ENCODE data around the gene IL17C.

The IL17C gene

GRCh38 chr16:88653101-88653500 is 14.7 kb downstream of the IL17C start:
- H3K9ac ChIP-seq (ENCODE audit: low read length), result no peak overlapping the region
- no peaks in the 10 kb centered on the region for H3K27me3 ChIP-seq (ENCODE audit: insufficient read depth, low read length)
- peaks cover 64% of the 10 kb centered on the region for H3K36me3 ChIP-seq (ENCODE audit: insufficient read depth, low read length)
- TF ChIP-seq EZH2 (IDR thresholded peaks at IDR 0.05; ENCODE audit: borderline replicate concordance, low read length) (no peak), CTCF (IDR thresholded peaks at IDR 0.05; ENCODE audit: low read length) (no peak)
- H3F3A ChIP-seq (ENCODE audit: insufficient read depth, low read length), result no peaks in the 10 kb centered on the region
- H3K4me2 ChIP-seq (ENCODE audit: low read length), result no peak overlapping the region
- no peaks in the 10 kb centered on the region for H3K9me2 ChIP-seq (ENCODE audit: low read depth, low read length)
- H3K4me3 ChIP-seq (ENCODE audit: low read depth, low read length, poor library complexity, severe bottlenecking), result no peak overlapping the region
- H3K9me3 ChIP-seq (ENCODE audit: low read length), result no peaks in the 10 kb centered on the region
- no peaks in the 10 kb centered on the region for H4K20me1 ChIP-seq (ENCODE audit: insufficient read depth, low read length)
- no peaks in the 10 kb centered on the region for H3K79me2 ChIP-seq (ENCODE audit: insufficient read depth, low read length)
- H3K4me1 ChIP-seq (ENCODE audit: insufficient read depth, low read length, severe bottlenecking), result peaks cover 44% of the 10 kb centered on the region
- H2AFZ ChIP-seq (ENCODE audit: low read length), result no peak overlapping the region
- H3K27ac ChIP-seq (ENCODE audit: low read depth, low read length, poor library complexity, severe bottlenecking), result no peak overlapping the region

GRCh38 chr16:88653596-88654362 is 15.4 kb downstream of the IL17C start:
- Histone ChIP-seq H3K79me2 (ENCODE audit: insufficient read depth, low read length) (no peaks in the 10 kb centered on the region), H3K27ac (ENCODE audit: low read depth, low read length, poor library complexity, severe bottlenecking) (no peak overlapping the region), H3K4me3 (ENCODE audit: low read depth, low read length, poor library complexity, severe bottlenecking) (no peak overlapping the region), H3K4me2 (ENCODE audit: low read length) (no peak overlapping the region), H2AFZ (ENCODE audit: low read length) (no peak overlapping the region), H3K9ac (ENCODE audit: low read length) (no peak overlapping the region), H3K27me3 (ENCODE audit: insufficient read depth, low read length) (no peaks in the 10 kb centered on the region), H3K9me3 (ENCODE audit: low read length) (no peaks in the 10 kb centered on the region), H3K4me1 (ENCODE audit: insufficient read depth, low read length, severe bottlenecking) (peaks cover 41% of the 10 kb centered on the region), H3K9me2 (ENCODE audit: low read depth, low read length) (no peaks in the 10 kb centered on the region), H3F3A (ENCODE audit: insufficient read depth, low read length) (no peaks in the 10 kb centered on the region), H3K36me3 (ENCODE audit: insufficient read depth, low read length) (peaks cover 59% of the 10 kb centered on the region), H4K20me1 (ENCODE audit: insufficient read depth, low read length) (no peaks in the 10 kb centered on the region)
- TF ChIP-seq EZH2 (IDR thresholded peaks at IDR 0.05; ENCODE audit: borderline replicate concordance, low read length), result no peak
- TF ChIP-seq CTCF (IDR thresholded peaks at IDR 0.05; ENCODE audit: low read length), result no peak

- Histone ChIP-seq H3K36me3 (ENCODE audit: insufficient read depth, low read length) (peaks cover 53% of the 10 kb centered on the region), H3F3A (ENCODE audit: insufficient read depth, low read length) (no peaks in the 10 kb centered on the region), H3K4me1 (ENCODE audit: insufficient read depth, low read length, severe bottlenecking) (peaks cover 34% of the 10 kb centered on the region), H3K9me3 (ENCODE audit: low read length) (no peaks in the 10 kb centered on the region), H3K4me3 (ENCODE audit: low read depth, low read length, poor library complexity, severe bottlenecking) (no peak overlapping the region), H3K9me2 (ENCODE audit: low read depth, low read length) (no peaks in the 10 kb centered on the region), H3K27me3 (ENCODE audit: insufficient read depth, low read length) (no peaks in the 10 kb centered on the region), H3K79me2 (ENCODE audit: insufficient read depth, low read length) (no peaks in the 10 kb centered on the region), H2AFZ (ENCODE audit: low read length) (no peak overlapping the region), H3K9ac (ENCODE audit: low read length) (no peak overlapping the region), H3K4me2 (ENCODE audit: low read length) (no peak overlapping the region), H3K27ac (ENCODE audit: low read depth, low read length, poor library complexity, severe bottlenecking) (no peak overlapping the region), H4K20me1 (ENCODE audit: insufficient read depth, low read length) (no peaks in the 10 kb centered on the region)
- TF ChIP-seq EZH2 (IDR thresholded peaks at IDR 0.05; ENCODE audit: borderline replicate concordance, low read length) (no peak), CTCF (IDR thresholded peaks at IDR 0.05; ENCODE audit: low read length) (no peak)
These were observed 16.1 kb downstream of the IL17C start for GRCh38 chr16:88654363-88655052.
